GM19463 (cell line): Measurements from ENCODE around the gene ASPG.
"Not testable (repeated sequence)": the region's sequence is repeated elsewhere in the genome, so short reads cannot be mapped to it uniquely, and the experiment has no call there.

Experiments used
- ATAC-seq: cut with Tn5 transposase; IDR thresholded peaks from one replicate; pipeline ENCODE4 v1.9.1; 2021; ENCODE audit warnings: mild to moderate bottlenecking, moderate library complexity; ENCODE audit not compliant: unreplicated experiment

Gene ASPG

GRCh38 chr14:104144911-104145825 is 59.7 kb downstream of the ASPG start:
- ATAC-seq: no peak

GRCh38 chr14:104145826-104146601 is 60.5 kb downstream of the ASPG start:
- no peak for ATAC-seq

DNA sequence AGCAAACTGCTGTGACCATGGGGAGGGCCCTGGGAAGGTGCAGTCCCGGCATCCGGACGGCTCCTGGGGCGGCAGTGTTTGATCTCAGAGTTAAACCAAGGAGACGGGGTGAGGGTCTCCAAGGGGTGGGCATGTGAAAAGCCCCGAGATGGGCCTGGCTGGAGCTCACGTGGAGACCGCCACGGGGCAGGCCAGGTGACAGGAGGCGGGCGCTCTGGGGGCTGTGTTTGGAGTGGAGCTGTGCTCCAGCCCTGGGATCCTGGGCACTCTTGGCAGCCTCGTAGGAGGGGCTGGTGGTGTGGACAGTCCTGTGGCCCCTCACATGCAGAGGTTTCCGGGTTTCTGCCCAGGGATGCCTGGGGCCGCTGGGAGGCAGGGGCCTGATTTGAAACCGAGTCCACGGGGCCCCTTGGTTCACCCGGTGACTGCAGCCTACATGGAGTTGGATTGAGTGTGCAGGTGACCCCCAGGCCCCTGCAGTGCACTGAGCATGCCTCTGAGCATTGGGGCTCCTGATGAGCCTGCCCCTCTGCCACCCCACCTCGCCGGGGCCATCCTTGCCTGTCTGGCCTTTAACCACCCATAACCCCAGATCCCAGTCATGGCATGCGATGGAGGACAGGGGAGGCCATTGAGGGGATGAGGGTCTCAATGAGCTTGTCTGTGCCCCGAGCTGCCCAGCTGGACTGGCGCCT is 61.3 kb downstream of the ASPG start:
- no peak for ATAC-seq

GRCh38 chr14:104147346-104148125 is 62.0 kb downstream of the ASPG start:
- no peak for ATAC-seq

DNA sequence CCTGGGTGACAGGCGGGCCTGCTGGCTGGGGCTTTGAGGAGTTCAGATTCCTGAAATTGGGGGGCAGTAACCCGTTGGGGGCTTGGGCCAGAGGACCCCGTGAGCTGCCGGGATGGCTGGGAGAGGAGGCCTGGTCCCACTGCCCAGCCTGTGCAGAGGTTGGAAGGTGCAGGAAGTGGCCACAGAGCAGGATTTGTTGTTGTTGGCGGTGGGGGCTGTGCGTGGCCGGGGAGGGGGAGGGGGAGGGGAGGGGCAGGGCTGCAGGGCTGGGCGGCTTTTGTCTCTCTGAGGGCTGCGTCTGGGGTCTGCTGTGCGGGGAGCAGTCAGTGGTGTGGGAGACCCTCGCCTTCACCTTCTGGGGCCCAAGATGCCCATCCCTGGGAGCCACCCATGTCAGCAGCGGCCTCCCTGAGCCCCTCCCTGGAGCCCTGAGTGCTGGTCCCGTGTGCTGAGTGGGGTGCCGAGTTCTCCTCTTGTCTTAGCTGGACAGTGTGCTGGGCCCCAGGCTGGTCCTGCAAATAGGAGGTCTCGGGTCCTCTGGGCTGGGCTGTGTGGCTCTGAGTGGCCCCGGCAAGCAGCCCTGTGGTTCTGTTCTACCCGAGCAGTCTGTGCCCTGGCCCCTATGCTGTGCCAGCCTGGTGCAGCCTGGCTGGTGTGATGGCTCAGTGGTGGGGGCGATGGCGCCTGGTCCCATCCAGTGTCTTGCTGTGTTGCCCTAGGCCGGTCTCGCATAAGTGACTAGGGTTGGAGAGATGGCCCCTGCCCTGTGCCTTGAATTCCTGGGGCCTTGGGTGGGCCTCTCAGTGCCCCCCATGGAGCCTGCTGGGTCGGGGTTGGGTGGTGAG is 63.2 kb downstream of the ASPG start:
- ATAC-seq: no peak

DNA sequence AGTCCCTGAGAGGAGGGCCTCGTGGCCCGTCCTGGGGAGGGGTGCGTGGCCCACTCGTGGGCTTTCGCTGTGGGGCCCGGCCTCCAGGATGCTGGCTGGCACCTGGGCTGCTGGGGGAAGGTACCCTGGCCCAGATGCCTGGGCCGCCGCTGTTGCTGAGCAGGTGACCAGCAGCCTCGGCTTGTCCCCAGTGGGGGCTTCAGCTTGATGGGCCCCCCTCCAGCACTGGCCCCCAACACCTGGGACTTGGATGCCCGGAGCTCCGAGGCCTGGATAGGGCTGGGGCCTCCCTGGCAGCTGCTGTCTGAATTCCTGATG is 63.7 kb downstream of the ASPG start:
- ATAC-seq: no peak

DNA sequence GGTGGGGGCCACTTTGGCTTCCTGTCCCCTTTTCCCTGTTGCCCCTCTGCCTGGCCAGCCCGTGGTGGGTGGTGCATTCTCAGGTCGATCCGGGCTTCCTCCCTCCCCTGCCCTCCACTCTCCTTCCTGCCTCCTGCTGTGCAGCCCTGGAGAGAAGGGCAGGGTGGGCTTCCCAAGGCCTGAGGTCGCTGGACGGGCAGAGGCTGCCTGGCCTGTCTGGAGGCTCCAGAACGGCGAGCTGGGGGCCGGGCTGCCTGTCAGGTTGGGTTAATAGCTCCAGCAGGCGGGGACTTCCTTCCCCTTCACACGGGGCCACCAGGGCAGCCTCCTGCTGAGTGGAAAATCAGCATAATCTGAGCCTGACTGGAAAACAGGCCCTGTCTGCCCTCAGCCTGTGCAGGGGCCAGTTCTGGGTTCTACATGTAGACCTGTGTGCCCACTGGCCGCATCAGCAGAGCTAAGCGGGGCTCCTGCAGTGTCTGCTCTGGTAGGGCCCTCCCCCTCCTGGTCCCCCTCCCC is 64.2 kb downstream of the ASPG start:
- ATAC-seq: no peak

- no peak for ATAC-seq
Measured at GRCh38 chr14:104150136-104151025, 64.9 kb downstream of the ASPG start.

DNA sequence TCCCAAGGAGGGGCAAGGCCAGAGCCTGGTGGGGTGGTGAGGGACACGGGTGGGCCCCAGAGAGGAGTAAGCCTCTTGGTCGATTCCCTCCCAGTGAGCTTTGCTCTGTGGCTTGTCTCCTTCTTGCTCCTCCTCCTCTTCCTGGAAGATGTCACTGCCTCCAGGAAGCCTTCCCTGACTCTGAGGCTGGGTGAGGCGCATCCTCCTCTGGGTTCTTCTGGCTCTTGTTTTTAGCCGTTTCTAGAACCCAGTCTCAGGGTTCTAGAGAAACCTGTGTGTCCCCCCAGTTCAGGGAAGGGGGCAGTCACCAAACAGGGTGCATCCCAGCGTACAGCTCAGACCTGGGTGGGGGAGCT is 65.5 kb downstream of the ASPG start:
- ATAC-seq: no peak

GRCh38 chr14:104151566-104152245 is 66.2 kb downstream of the ASPG start:
- no peak for ATAC-seq

DNA sequence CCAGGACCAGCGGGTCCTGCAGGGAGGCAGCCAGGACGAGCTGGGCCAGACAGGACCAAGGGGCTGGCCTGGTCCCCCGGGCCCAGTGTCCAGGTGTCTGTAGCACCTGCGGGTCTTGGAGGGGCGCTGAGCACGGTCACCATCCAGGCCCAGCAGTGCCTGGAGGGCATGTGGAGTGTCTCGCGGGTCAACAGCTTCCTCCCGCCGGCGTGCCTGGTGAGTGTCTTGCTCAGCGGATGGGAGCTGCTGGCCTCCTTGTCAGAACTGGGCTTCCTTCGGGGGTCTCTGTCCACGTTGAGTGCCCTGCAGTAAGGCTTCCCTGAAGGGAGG is 66.7 kb downstream of the ASPG start:
- ATAC-seq: no peak

DNA sequence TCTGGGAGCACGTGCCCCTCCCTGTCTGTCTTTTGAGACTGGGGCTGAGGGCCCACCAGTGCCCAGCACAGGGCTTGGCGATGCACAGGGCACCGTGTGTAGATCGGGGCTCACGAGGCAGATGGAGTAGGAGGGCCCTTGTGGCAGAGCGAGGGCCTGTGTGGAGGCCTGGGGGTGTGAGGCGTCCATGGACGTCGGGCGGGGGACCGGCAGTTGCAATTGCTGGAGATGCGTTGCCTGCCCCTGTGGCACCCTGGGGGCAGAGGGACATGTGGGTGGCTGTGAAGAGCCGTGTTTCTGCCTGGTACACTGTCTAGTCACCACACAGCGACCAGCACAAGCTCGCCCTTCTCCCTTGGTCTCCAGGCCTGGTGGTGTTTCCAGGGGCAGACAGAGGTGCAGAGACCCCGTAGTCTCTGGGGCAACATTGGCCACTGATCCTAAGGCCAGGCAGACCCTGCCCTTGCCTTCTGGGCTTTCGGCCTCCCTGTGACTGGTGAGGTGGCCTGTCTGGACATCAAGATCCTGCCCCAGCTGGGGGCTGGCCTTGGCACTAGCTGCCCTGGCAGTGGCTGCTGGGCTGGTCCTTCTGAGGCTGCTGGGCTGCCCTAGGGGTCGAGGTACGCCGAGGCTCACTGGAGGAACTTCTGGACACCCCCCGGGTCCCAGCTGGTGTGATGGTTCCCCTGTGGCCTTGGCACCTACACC is 67.3 kb downstream of the ASPG start:
- no peak for ATAC-seq

DNA sequence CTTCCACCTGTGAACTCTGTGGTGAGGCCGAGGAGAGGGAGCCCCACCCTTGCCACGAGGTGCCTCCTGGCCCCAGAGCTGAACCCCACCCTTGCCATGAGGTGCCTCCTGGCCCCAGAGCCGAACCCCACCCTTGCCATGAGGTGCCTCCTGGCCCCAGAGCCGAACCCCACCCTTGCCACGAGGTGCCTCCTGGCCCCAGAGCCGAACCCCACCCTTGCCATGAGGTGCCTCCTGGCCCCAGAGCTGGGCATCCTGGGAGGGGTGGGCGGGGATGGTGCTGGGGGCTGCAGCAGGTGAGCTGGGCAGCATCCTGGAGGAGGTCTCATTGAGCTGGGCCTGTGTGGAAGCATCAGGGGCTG is 67.9 kb downstream of the ASPG start:
- ATAC-seq: not testable (repeated sequence)

DNA sequence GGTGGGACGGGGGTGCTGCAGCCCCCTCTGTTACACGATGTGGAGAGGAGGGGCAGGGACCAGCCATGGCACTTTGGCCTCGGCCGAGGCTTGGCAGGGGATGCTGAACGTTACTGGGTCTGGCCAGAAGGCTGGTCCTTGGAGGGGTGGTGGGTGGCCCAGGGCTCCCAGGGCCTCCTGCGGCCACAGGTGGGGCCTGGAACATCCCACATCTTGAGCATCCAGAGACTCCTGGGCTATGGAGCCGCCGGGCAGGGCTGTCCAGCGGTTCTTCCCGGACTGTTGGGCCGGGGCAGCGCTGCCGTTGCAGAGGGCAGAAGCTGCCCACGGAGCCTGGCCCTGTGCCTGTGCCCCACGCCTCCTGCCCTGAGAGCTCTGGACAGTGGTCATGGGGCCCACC is 68.7 kb downstream of the ASPG start:
- no peak for ATAC-seq

DNA sequence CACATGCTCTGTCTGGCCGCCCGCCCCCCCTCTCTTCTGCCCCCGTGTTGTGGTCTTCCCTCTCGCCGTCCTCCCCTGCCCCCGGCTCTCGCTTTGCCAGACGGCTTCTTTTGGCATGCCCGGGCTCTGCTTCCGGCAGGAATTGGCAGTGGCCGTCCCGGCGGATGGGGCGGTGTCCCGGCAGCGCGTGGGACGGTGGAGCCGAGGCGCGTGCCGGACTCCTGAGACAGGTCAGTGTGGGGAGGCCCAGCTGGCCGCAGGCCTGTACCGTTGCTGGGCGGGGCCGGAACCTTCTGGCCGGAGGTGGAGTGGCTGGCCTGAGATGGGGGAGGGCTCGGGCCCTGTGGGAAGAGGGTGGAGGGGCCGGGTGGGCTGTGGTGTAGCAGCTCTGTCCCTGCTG is 70.0 kb downstream of the ASPG start:
- ATAC-seq: no peak

DNA sequence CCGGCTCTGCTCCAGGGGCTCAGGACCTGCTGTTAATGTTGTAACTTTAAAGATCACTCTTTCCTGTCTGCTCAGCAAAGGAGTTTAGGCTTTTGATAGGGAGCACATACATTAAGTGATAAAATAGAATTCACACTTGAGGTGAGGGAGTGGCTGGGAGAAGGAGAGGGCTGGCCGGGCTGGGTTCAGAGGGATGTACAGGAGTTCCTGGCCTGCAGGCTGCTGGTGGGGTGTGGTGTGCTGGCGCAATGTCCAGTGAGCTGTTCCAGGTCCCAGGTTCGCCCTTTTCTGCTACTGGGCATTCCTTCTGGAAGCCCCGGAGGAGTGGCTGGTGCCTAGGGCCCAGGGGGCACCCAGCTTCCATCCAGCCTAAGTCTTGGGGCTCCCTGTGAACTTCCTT is 70.6 kb downstream of the ASPG start:
- no peak for ATAC-seq

DNA sequence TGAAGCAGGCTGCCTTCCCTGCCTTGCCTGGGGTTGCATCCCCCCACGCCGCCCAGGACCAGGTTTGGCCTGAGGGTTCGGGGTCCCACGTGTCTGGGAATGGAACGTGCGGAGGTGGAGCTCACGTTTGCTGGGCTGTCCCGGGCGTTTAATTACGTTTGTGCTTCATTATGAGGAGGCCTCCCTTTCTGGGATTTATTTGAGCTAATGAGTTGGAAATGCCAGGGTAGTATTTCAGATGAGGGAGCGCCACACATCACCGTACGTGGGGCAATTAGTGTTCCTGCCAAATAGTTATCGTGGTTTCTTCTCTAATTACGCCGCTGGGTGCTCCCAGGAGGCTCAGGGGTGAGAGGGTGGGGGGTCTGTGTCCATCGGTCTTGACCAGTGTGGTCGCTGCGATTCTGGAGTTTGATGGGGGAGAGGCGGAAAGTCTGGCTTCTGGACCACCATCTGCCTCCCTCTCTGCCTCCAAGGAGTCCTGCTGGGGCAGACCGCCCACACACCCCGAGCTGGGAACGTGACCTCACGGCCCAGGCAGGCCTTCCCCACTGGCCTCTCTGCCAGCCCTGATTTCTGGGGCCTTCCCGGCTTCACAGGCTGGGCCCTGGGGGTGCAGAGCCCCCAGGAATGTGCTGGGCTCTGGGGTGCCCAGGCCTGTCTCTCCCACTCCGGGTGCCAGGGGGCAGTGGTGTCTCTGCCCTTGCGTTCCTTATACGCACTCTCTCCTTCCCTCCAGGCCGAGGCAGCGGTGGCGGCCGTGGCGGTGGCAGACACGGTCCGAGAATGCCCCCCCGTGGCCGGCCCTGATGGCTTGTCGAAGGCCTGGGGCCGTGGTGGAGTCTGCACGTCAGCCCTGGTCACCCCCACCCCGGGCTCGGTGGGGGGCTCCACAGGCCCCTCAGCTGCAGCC is 71.8 kb downstream of the ASPG start:
- ATAC-seq: no peak
